ENCODE measurements around the gene ANP32E.
A peak's percentile ranks its signal among the peaks of the same experiment; 100 is the strongest.

The ANP32E gene

GRCh38 chr1:150256554-150257341 lies 20.8 kb upstream of the ANP32E start:
- Histone ChIP-seq H3K79me2 (ENCODE audit: low read length) (no peaks in the 10 kb centered on the region), H3K4me1 (ENCODE audit: low read length) (peaks cover 8% of the 10 kb centered on the region), H3K36me3 (replicated peaks; ENCODE audit: insufficient read depth, low read length) (no peaks in the 10 kb centered on the region), H3K9me3 (replicated peaks; ENCODE audit: insufficient read depth, low read length) (no peaks in the 10 kb centered on the region), H2AFZ (ENCODE audit: low read length) (peak overlapping the region; percentile 81), H4K20me1 (ENCODE audit: insufficient read depth, low read length) (no peaks in the 10 kb centered on the region), H3K27ac (ENCODE audit: low read length) (no peak overlapping the region), H3K4me2 (ENCODE audit: low read depth, low read length) (peak overlapping the region; percentile 76; the same call in 1 of the 2 replicates), H3K27me3 (replicated peaks; ENCODE audit: insufficient read depth, low read length) (peaks cover 24% of the 10 kb centered on the region), H3K9me2 (replicated peaks; ENCODE audit: insufficient read depth, low read length) (no peaks in the 10 kb centered on the region), H3K9ac (ENCODE audit: low read length) (no peak overlapping the region), H3F3A (ENCODE audit: insufficient read depth, low read length) (peaks cover 3% of the 10 kb centered on the region; the same call in 1 of the 2 replicates), H3K4me3 (ENCODE audit: low read length) (no peak overlapping the region)
- DNase-seq = no peak
- TF ChIP-seq, protein P1, sequence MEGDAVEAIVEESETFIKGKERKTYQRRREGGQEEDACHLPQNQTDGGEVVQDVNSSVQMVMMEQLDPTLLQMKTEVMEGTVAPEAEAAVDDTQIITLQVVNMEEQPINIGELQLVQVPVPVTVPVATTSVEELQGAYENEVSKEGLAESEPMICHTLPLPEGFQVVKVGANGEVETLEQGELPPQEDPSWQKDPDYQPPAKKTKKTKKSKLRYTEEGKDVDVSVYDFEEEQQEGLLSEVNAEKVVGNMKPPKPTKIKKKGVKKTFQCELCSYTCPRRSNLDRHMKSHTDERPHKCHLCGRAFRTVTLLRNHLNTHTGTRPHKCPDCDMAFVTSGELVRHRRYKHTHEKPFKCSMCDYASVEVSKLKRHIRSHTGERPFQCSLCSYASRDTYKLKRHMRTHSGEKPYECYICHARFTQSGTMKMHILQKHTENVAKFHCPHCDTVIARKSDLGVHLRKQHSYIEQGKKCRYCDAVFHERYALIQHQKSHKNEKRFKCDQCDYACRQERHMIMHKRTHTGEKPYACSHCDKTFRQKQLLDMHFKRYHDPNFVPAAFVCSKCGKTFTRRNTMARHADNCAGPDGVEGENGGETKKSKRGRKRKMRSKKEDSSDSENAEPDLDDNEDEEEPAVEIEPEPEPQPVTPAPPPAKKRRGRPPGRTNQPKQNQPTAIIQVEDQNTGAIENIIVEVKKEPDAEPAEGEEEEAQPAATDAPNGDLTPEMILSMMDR (IDR thresholded peaks at IDR 0.05; ENCODE audit: low read length) = no peak
- no peak for TF ChIP-seq EZH2phosphoT487 (IDR thresholded peaks at IDR 0.05; ENCODE audit: low read length)

- H2AFZ ChIP-seq (ENCODE audit: low read length) = peak overlapping the region; percentile 81
Measured at GRCh38 chr1:150256198-150256553, 20.3 kb upstream of the ANP32E start.

DNA sequence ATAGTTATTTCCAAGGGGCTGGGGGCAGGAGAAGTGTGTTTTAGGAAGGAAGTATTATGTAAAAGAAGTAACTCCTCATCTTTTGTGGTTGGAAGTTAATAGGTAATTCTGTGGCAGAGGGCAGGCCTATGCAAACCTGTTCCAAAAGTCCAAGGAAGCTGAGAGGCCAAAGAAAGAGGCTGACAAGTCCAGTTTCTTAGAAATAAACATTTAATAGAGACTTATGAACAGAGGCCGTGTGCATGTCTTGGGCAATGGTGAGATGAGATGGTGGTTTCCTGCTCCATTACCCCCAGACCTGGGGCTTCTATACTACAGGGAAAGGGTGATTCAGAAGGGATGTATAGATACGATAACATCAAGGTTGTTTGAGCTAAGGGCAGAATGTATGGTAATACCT lies 14.0 kb upstream of the ANP32E start:
- Histone ChIP-seq H3F3A (ENCODE audit: insufficient read depth, low read length) (no peaks in the 10 kb centered on the region), H3K4me2 (ENCODE audit: low read depth, low read length) (no peak overlapping the region), H3K9me3 (replicated peaks; ENCODE audit: insufficient read depth, low read length) (no peaks in the 10 kb centered on the region), H2AFZ (ENCODE audit: low read length) (no peak overlapping the region), H3K9me2 (replicated peaks; ENCODE audit: insufficient read depth, low read length) (no peaks in the 10 kb centered on the region), H3K27ac (ENCODE audit: low read length) (no peak overlapping the region), H3K27me3 (replicated peaks; ENCODE audit: insufficient read depth, low read length) (no peaks in the 10 kb centered on the region), H4K20me1 (ENCODE audit: insufficient read depth, low read length) (no peaks in the 10 kb centered on the region), H3K4me1 (ENCODE audit: low read length) (no peaks in the 10 kb centered on the region), H3K9ac (ENCODE audit: low read length) (no peak overlapping the region), H3K79me2 (ENCODE audit: low read length) (no peaks in the 10 kb centered on the region), H3K36me3 (replicated peaks; ENCODE audit: insufficient read depth, low read length) (no peaks in the 10 kb centered on the region), H3K4me3 (ENCODE audit: low read length) (no peak overlapping the region)
- no peak for DNase-seq
- TF ChIP-seq EZH2phosphoT487 (IDR thresholded peaks at IDR 0.05; ENCODE audit: low read length) (no peak), EZH2 (optimal IDR thresholded peaks at IDR 0.05; ENCODE audit: low read depth, low read length) (no peak)
- TF ChIP-seq, protein P1 (IDR thresholded peaks at IDR 0.05; ENCODE audit: low read length) = no peak

More at GRCh38 chr1:150256198-150256553, 20.3 kb upstream of the ANP32E start:
- no peaks in the 10 kb centered on the region for H3K9me2 ChIP-seq (replicated peaks; ENCODE audit: insufficient read depth, low read length)
- no peak for TF ChIP-seq EZH2phosphoT487 (IDR thresholded peaks at IDR 0.05; ENCODE audit: low read length)
- no peak for TF ChIP-seq EZH2 (optimal IDR thresholded peaks at IDR 0.05; ENCODE audit: low read depth, low read length)
- TF ChIP-seq, protein P1 (IDR thresholded peaks at IDR 0.05; ENCODE audit: low read length) = no peak
- H3K27me3 ChIP-seq (replicated peaks; ENCODE audit: insufficient read depth, low read length) = peaks cover 24% of the 10 kb centered on the region
- DNase-seq = no peak
- no peaks in the 10 kb centered on the region for H4K20me1 ChIP-seq (ENCODE audit: insufficient read depth, low read length)
- peak overlapping the region; percentile 59 for H3K4me3 ChIP-seq (ENCODE audit: low read length)
- no peaks in the 10 kb centered on the region for H3K79me2 ChIP-seq (ENCODE audit: low read length)
- H3K9ac ChIP-seq (ENCODE audit: low read length) = no peak overlapping the region
- H3K27ac ChIP-seq (ENCODE audit: low read length) = no peak overlapping the region
- H3K9me3 ChIP-seq (replicated peaks; ENCODE audit: insufficient read depth, low read length) = no peaks in the 10 kb centered on the region
- H3K4me2 ChIP-seq (ENCODE audit: low read depth, low read length) = peak overlapping the region; percentile 76
- H3K36me3 ChIP-seq (replicated peaks; ENCODE audit: insufficient read depth, low read length) = no peaks in the 10 kb centered on the region
- peaks cover 3% of the 10 kb centered on the region; the same call in 1 of the 2 replicates for H3F3A ChIP-seq (ENCODE audit: insufficient read depth, low read length)
- H3K4me1 ChIP-seq (ENCODE audit: low read length) = peaks cover 8% of the 10 kb centered on the region
